Mammary epithelial cell (primary cell): Measurements from ENCODE around the gene LYRM7.

Experiments
- EZH2 ChIP-seq: IDR thresholded peaks from 2 replicates; pipeline ENCODE4 v1.6.1; 2012; ENCODE audit warnings: low read length, inconsistent platforms, borderline replicate concordance
- TF ChIP-seq, protein P1 (sequence below), 2 donors: IDR thresholded peaks in 1 of 2; conservative IDR thresholded peaks in 1 of 2; 2 replicates each; pipeline ENCODE4 v1.5.1; 2011 to 2012; ENCODE audit warnings: inconsistent platforms in 2 of 2, low read length in 2 of 2, mild to moderate bottlenecking in 2 of 2, control low read depth in 1 of 2, low read depth in 1 of 2; ENCODE audit not compliant: insufficient read depth in 1 of 2; ENCODE audit errors: extremely low read depth in 1 of 2

DNA sequence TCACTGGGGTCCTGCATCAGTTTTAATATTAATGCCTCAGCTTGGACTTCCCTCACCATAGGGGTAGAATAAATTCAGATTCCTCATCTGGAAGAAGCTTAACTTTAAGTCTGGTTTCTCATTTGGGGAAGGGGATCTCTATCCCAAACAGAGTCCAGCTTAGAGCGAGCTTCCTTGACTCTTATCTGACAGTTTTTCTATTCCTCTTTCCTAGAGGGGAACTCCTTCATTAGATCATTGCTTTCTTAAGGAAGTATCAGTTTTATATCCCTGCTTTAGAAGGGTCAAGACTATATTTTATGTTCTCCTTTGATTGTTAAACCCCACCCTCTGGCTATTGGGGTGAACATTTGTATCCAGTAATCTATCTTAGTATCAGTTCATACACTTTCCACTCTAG, 68.9 kb downstream of the LYRM7 start:
- TF ChIP-seq, protein P1, sequence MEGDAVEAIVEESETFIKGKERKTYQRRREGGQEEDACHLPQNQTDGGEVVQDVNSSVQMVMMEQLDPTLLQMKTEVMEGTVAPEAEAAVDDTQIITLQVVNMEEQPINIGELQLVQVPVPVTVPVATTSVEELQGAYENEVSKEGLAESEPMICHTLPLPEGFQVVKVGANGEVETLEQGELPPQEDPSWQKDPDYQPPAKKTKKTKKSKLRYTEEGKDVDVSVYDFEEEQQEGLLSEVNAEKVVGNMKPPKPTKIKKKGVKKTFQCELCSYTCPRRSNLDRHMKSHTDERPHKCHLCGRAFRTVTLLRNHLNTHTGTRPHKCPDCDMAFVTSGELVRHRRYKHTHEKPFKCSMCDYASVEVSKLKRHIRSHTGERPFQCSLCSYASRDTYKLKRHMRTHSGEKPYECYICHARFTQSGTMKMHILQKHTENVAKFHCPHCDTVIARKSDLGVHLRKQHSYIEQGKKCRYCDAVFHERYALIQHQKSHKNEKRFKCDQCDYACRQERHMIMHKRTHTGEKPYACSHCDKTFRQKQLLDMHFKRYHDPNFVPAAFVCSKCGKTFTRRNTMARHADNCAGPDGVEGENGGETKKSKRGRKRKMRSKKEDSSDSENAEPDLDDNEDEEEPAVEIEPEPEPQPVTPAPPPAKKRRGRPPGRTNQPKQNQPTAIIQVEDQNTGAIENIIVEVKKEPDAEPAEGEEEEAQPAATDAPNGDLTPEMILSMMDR (conservative IDR thresholded peaks at IDR 0.05 in 1 of 2, IDR thresholded peaks at IDR 0.05 in 1 of 2; ENCODE audit: extremely low read depth in 1 of 2, insufficient read depth in 1 of 2, low read depth in 1 of 2, low read length in 2 of 2), result no peak
- TF ChIP-seq EZH2, result no peak
